ENCODE results near the gene FAM3A. TPM values are rescaled to one million over a fixed set of nuclear protein-coding genes. Genes with fewer than 3 reads are reported as not detected.

FAM3A gene
- total RNA-seq, 1 experiment from 2014 or later, result 69.2 TPM

DNA sequence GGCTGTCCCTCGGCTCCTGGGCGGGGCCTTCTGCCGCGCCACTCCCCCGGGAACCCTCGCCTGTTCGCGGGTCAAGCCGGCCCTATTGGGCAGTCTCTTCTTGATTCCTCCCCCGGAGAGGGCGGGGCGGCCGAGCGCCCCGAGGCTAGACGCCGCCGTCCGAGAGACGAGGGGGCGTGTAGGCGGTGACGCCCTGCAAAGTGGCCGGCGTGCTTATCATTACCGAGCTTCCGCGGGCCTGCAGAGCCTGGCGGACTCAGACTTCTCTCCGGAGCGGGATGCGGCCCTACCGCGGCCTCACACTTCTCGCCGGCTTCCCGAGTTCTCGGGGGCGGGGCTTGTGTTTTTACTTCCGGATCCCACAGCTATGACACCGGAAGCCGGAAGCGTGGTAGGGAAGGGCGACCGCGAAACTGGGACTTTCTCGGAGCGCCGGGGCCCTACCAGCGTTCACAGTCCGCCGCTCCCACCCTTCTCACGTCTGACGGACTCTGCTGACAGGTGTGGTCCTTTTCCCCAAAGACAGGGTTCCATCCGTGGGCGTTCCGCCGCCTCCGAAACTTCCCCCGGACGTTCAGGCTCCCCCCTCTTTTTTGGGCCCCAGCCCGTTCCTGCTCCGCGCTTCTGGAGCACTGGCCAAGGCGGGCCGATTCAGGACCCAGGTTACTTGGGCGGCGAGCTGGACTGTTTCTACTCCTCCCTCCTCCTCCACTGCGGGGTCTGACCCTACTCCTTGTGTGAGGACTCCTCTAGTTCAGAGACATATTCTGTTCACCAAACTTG, 31.4 kb upstream of the FAM3A start, which contains the start of gene IKBKG:
IKBKG (plus strand) TSS at position 376 of the 783 bp plus-strand sequence. CDS start 4,383 bp downstream, outside the sequence.
- Histone ChIP-seq H4K20me1 (ENCODE audit: low read length) (no peaks in the 10 kb centered on the region), H2AFZ (ENCODE audit: low read length) (peak within 1 kb of the TSS; percentile 68), H3K4me2 (ENCODE audit: low read length) (peak within 1 kb of the TSS; percentile 88), H3F3A (ENCODE audit: low read length, unreplicated experiment) (no peaks in the 10 kb centered on the region), H3K36me3 (ENCODE audit: low read depth, low read length) (0 out of 2 replicates have a peak, but pooled peaks cover 2% of the 10 kb centered on the region), H3K9me2 (replicated peaks; ENCODE audit: low read length) (no peaks in the 10 kb centered on the region), H3K9me3 (ENCODE audit: low read length) (no peaks in the 10 kb centered on the region), H3K27me3 (ENCODE audit: low read length) (no peaks in the 10 kb centered on the region), H3K4me3 (ENCODE audit: low read length) (peak within 1 kb of the TSS; percentile 86), H3K9ac (ENCODE audit: low read length) (peak within 1 kb of the TSS; percentile 87), H3K27ac (ENCODE audit: low read length) (peak within 1 kb of the TSS; percentile 95), H3K4me1 (ENCODE audit: insufficient read depth, low read length) (peaks cover 42% of the 10 kb centered on the region), H3K79me2 (ENCODE audit: low read length) (peaks cover 86% of the 10 kb centered on the region)
- POLR2A ChIA-PET (ENCODE audit: unreplicated experiment), result no interaction called here
- TSS peak; percentile 52 for BruUV-seq (replicated peaks)
- peak; percentile 83 for ATAC-seq
- TF ChIP-seq CTCF (conservative IDR thresholded peaks at IDR 0.05; ENCODE audit: low read depth, low read length) (no peak), EZH2phosphoT487 (IDR thresholded peaks at IDR 0.05; ENCODE audit: borderline replicate concordance, low read length) (no peak), EZH2 (IDR thresholded peaks at IDR 0.05; ENCODE audit: low read length, unreplicated experiment) (no peak)
- peak; percentile 88 for DNase-seq
- CTCF ChIA-PET, result no interaction called here
- intact Hi-C loops (cut with micrococcal nuclease), result no loop called here

- no peak for TF ChIP-seq CTCF (conservative IDR thresholded peaks at IDR 0.05; ENCODE audit: low read depth, low read length)
- TF ChIP-seq EZH2phosphoT487 (IDR thresholded peaks at IDR 0.05; ENCODE audit: borderline replicate concordance, low read length), result no peak
- no peak for TF ChIP-seq EZH2 (IDR thresholded peaks at IDR 0.05; ENCODE audit: low read length, unreplicated experiment)
- BruUV-seq (replicated peaks), result TSS peak; percentile 61
- H3K27me3 ChIP-seq (ENCODE audit: low read length), result no peaks in the 10 kb centered on the region
- H3K27ac ChIP-seq (ENCODE audit: low read length), result peak within 1 kb of the TSS; percentile 95
- peak within 1 kb of the TSS; percentile 68 for H2AFZ ChIP-seq (ENCODE audit: low read length)
- H4K20me1 ChIP-seq (ENCODE audit: low read length), result no peaks in the 10 kb centered on the region
- 0 out of 2 replicates have a peak, but pooled peaks cover 2% of the 10 kb centered on the region for H3K36me3 ChIP-seq (ENCODE audit: low read depth, low read length)
- ChIA-PET CTCF (no interaction called here), POLR2A (ENCODE audit: unreplicated experiment) (no interaction called here)
- H3K4me1 ChIP-seq (ENCODE audit: insufficient read depth, low read length), result peaks cover 50% of the 10 kb centered on the region
- H3F3A ChIP-seq (ENCODE audit: low read length, unreplicated experiment), result no peaks in the 10 kb centered on the region
- H3K9ac ChIP-seq (ENCODE audit: low read length), result peak within 1 kb of the TSS; percentile 87
- peak within 1 kb of the TSS; percentile 88 for H3K4me2 ChIP-seq (ENCODE audit: low read length)
- H3K9me2 ChIP-seq (replicated peaks; ENCODE audit: low read length), result no peaks in the 10 kb centered on the region
- intact Hi-C loops (cut with micrococcal nuclease), result no loop called here
- no peaks in the 10 kb centered on the region for H3K9me3 ChIP-seq (ENCODE audit: low read length)
- DNase-seq (peak; percentile 73), ATAC-seq (peak; percentile 38)
- peak within 1 kb of the TSS; percentile 86 for H3K4me3 ChIP-seq (ENCODE audit: low read length)
- peaks cover 84% of the 10 kb centered on the region for H3K79me2 ChIP-seq (ENCODE audit: low read length)
Observed at GRCh38 chrX:154546354-154547244, 30.6 kb upstream of the FAM3A start, which contains the start of gene G6PD. G6PD (minus strand) TSS chrX:154546846; CDS start chrX:154546155, 691 bp downstream.
